SH-SY5Y (cell line): ENCODE data around the gene ELK3.

Experiments
- GATA2 ChIP-seq: IDR thresholded peaks from 2 replicates; pipeline ENCODE4 v1.6.1; 2011; ENCODE audit warnings: mild to moderate bottlenecking, low read depth, low read length
- GATA3 ChIP-seq: IDR thresholded peaks from 2 replicates; pipeline ENCODE4 v1.6.1; 2011; ENCODE audit warnings: low read depth, mild to moderate bottlenecking, low read length, moderate library complexity

GRCh38 chr12:96261557-96261956 lies 67.4 kb downstream of the ELK3 start:
- TF ChIP-seq GATA3 (no peak), GATA2 (no peak)
